Measurements from ENCODE around the gene FOXS1. TPM values are rescaled to one million over a fixed set of nuclear protein-coding genes. Genes with fewer than 3 reads are reported as not detected.

Gene FOXS1
- 31.0 TPM for polyA plus RNA-seq (2013, experiment 1 of 2; ENCODE audit: insufficient read length)
- 51.9 TPM for polyA plus RNA-seq (2013, experiment 2 of 2; ENCODE audit: insufficient read length)

DNA sequence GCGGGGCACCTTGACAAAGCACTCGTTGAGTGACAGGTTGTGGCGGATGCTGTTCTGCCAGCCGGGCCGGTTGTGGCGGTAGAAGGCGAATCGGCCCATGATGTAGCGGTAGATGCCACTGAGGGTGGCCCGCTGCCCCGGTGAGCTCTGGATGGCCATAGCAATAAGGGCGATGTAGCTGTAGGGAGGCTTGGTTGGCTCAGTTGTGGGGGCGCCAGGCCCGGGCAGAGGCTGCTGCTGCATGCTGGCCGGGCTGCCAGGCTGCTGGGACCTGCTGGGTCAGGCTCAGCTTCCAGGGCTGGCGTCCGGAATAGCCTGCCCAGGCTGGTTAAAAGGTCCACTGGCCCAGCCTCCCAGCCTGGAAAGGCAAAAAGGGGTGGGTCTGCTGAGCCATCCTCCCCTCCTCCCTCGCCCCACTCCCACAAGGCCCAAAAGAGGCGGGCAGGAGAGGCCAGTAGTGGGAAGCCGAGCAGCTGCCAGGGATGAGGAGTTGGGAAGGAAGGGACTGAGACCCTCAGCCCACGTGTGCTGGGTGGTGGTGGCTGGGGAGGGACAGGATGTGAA, at the start of gene FOXS1:
TSS of gene FOXS1 (minus strand) at position 305 of the 564 bp plus-strand sequence. CDS start at position 243, 62 bp downstream.
- peak; percentile 83 for DNase-seq

DNA sequence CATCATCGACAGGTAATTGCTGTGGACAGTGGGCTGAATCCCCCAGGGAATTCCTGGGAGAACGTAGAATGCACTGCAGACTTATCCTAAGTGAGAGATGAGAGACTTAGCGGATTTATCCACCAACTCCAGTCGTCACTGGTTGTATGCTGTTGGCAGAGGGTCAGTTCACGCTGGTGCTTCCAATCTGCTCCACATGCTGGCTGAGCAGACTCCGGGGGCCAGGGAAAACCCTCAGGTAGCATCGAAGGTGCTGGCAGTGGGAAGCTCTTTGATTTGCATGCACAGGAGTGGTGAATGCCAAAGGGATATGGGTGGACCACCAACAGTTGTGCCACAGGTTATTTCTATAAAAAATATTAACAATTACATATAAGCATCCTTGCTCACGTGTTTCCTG, 45.2 kb upstream of the FOXS1 start:
- no peak for DNase-seq

DNA sequence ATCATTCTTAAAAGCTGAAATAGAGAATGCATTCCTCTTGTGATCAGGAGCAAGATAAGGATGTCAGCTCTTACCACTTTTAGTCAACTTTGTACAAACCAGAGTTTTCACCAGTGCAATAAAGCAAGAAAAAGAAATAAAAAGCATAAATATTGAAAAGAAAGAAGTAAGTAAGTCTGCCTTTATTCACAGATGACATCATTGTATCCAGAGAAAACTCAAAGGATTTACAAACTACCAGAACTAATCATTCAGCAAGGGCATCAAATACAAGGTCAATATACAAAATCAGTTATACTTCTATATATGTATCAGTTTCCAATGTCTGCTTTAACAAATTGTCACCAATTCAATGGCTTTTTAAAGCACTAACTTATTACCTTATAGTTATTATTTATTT, 38.4 kb upstream of the FOXS1 start:
- DNase-seq, result no peak

DNA sequence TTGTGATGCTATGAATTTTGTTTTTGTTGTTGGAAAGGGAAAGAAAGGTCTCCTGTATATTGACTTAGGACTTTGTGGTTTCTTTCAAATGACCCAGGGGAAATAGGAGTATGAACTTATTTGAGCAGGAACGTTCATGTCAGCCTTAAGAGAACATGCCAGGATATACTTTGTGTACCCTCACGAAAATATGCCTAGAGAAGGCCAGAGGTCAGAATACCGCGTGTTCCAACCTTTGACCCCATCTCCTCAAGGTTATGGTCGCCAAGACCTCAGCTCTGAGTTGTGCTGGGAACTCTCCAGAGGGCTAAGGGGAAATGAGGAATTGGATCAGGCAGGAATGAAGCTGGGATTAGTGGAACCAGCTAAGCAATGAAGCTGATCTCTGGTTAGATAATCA, 36.5 kb upstream of the FOXS1 start:
- DNase-seq, result no peak

DNA sequence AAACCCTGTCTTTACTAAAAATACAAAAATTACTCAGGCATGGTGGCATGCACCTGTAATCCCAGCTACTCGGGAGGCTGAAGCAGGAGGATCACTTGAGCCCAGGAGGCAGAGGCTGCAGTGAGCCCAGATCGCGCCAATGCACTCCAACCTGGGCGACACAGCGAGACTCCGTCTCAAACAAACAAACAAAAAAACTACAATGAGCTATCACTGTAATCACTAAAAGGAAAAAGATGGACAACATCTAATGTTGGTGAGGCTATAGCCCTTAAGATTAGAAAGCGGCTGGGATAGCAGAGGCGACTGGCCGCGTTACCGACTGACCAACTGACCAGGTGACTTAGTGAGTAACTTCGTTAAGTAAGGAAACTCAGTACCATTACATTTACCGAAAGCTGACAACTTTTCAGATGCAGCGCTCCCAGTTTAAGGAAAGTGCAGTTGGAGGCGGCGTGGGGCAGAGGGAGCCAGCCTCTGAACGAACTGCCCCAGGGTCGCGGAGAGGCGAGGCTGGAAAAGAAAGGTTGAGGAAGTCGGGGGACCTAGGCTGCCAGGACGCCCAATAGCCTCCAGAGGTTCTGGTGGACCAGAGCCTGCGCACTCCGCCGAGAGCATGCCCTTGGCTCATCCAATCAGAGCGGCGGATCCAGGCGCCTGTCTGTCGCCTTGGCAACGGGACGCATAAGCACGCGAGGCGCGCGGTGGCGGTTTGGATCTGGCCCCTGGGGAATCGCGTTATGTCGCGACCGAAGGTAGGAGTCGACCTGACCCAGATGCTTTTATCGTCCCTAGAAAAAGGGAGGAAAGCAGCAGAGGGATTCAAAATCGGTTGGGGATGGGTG, 34.0 kb upstream of the FOXS1 start:
- DNase-seq, result peak; percentile 93

DNA sequence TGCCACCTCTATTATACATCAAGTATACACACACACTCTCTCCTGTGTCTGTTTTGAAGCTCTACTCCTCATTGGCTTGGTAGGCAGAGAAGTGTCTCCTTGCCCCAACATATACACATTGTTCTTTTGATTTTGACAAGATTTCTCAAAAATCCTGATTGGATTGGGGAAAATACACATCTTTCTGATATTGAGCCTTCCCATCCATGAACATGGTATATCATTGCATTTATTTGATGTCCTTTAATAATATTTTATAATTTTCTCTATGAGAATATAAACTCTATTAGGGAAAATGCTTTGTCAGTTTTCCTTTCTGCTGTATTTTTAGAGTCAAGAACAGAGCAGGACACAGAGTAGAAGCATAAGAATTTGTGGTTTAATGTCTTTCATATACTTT, 32.3 kb upstream of the FOXS1 start:
- no peak for DNase-seq

DNA sequence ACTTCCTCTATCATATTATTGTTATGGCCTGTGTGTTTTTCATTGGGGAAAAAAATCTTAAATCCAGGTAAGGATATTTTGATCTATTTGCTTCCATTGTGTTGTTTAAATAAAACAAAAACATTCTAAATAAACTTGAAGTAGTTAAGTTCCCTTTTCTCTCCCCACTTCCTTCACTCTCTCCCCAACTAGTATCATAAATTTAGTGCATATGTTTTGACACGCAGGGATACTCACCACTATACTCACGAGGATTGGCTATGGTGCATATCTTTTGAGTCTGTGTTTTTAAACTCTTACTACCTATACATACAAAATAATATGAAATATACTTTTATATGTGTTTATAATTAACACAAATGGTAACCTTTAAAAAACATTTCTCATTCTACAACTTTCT, 30.3 kb upstream of the FOXS1 start:
- no peak for DNase-seq

DNA sequence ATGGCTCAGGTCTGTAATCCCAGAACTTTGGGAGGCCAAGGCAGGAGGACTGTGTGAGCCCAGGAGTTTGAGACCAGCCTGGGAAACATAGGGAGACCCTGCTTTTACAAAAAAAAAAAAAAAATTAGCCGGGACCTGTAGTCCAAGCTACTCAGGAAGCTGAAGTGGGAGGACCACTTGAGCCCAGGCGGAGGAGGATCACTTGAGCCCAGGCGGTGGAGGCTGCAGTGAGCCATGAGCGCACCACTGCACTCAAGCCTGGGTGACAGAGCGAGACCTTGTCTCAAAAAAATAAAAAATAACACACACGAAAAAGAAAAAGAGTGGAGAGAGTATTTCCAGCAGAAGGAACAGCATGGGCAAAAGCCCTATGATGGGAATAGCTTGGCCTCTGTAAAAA, 27.0 kb upstream of the FOXS1 start:
- no peak for DNase-seq

DNA sequence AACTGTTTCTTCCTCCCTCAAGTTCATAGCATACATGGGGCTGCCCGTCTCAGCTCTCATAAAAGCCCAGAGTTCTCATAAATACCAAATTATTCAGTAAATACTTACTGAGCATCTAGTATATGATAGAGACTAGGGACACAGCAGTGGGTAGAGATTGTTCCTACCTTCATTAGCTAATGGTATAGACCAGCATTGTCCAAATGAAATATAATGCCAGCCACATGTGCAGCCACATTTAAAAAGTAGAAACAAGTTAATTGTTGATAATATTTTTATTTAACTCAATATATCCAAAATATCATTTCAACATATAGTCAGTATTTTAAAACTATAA, 26.2 kb upstream of the FOXS1 start:
- no peak for DNase-seq

DNA sequence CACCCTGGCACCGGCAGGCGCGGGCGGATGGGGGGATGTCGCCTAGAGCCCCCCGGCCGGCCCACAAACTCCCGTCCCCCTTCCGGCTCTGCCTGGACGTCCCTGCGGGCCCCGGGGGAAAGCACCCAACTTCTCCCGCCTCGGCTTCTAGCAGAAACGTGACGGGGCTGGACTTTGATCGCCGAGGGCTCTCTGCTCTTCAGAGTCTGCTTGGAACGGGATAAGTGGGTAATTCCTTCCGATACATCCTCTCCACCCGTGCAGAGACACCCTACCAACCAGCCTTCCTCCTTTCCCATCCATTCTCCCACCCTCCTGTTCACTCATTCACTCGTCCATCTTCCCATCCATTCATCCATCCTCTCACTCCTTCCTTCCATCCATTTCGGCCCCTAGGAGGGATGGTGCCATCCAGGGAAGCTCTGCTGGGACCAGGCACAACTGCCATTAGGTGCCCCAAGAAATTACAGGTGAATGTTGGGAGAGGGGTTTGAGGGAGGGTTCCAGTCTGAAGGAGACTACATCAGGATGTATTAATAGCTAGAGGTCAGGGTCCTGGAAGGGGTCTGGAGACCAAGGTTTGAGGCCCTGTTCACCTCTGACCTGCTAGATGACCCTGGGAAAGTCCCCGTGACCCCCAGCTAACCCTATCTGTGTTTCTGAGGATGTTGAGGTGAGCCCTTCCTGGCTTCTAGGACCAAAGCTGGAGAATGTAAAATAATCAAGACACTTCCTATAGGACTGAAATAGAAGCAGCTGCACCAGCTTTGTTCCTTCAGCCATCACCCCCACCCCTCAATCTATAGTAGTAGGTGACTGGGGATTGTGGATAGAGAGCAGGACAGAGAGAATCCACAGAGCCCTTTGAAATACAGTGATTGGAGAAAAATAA, 25.6 kb upstream of the FOXS1 start:
- no peak for DNase-seq

DNA sequence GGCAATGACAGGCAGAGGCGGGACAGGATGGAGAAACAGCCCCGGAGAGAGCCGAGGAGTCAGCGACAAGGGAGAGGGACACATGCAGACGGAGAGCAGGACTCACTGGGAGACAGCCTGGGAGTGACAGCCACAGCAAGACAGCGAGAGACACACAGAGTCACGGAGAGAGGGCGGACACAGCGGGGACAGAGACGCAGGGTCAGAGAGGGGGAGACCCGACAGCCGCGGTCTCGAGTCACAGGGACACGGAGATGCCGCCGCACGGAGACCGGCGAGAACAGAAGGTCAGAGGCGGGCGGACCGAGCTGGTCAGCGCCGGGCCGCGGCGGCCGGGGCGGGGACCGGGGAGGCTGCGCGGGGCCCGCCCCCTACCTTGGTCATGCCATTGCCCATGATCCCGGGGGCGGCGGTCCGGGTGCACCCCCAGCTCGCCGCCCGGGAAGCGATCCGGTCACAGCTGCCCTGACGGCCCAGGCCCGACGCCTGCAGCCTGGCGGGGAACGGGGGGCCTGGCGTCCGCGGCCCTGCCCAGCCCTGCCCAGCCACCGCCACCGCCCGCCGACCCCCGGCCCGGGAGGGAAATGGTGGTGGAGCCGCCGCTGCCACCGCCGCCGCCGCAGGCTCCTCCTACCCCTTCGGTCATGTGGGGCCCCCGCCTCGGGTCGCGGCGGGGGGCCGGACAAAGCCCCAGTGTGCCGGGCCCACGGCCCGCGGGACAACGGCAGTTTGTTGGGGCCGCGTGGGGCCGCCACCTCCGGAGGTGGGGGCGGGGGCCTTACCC, 24.7 kb upstream of the FOXS1 start, which contains the start of the genes DUSP15 and TTLL9:
TSS of gene DUSP15 (minus strand) at position 586 of the 784 bp plus-strand sequence. CDS start at position 396, 190 bp downstream.
TSS of gene TTLL9 (plus strand) at position 693 of the 784 bp plus-strand sequence. CDS start 493 bp downstream, outside the sequence.
- DNase-seq, result peak; percentile 19

DNA sequence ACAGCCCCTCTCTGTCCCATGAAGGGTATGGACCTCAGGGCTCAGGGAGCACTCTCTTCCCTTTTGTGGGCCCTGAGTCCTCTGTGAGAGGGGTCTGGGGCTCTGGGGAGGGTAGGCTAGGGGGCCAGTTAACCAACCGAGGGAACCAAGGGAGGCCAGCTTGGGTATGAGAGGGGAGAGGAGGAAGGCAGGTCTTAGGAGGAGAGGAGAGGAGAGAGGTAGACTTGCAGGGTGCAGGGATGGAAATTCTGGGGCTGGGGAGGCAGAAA, 24.2 kb upstream of the FOXS1 start:
- DNase-seq, result no peak

DNA sequence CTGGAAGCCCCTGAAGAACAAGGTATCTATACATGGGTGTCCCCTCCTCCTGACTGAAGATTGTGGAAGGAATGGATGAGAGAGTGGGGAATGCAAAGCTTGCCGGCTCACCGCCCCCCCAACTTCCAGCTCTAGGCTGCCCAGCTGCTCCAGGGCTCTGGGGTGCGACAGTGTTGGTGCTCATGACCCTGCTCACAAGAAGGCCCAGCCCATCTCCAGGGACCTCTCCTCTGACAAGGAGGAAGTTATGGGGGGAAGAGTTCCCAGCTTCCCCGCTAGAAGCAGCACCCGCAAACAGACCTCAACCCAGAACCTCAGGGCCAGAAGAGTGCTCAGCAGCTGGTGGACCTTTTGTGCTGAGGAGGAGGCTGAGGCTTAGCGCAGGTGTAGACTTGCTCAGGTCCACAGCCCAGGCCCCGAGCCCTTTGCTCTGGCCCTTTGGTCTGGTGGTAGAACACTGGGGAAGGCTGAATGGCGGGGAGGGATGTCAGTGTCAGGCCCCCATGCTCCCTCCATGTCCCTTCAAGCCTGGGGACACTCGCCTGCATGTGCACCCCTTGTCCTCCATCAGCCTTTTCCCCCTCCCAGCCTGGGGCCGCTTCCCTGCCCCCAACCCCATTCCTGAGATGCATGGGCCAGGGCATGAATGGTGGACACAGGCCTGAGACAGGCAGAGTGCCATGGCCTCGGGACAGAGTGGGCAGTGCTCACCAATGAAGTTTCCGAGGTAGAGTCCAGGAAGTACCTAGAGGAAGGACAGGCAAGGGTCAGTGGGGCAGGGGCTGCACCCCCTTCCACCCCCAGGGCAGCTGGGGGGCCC, 23.7 kb upstream of the FOXS1 start:
- no peak for DNase-seq

DNA sequence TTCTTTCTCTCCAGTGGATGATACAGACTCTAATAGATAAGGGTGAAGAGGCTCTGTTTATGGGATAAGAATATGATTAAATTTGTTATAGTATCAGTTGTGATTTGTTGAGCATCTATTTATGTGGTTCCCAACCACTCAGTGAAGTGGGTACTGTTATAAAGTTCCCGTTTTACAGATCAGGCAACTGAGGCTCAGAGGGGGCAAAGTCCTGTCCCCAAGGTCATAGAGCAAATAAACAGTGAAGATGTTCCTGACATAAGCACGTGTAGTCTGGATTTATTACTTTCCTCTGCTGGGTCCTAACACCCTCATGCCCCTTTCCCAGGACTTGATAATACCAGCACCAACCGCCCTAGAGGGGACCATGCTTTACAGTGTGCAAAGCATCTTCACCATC, 20.8 kb upstream of the FOXS1 start:
- no peak for DNase-seq

DNA sequence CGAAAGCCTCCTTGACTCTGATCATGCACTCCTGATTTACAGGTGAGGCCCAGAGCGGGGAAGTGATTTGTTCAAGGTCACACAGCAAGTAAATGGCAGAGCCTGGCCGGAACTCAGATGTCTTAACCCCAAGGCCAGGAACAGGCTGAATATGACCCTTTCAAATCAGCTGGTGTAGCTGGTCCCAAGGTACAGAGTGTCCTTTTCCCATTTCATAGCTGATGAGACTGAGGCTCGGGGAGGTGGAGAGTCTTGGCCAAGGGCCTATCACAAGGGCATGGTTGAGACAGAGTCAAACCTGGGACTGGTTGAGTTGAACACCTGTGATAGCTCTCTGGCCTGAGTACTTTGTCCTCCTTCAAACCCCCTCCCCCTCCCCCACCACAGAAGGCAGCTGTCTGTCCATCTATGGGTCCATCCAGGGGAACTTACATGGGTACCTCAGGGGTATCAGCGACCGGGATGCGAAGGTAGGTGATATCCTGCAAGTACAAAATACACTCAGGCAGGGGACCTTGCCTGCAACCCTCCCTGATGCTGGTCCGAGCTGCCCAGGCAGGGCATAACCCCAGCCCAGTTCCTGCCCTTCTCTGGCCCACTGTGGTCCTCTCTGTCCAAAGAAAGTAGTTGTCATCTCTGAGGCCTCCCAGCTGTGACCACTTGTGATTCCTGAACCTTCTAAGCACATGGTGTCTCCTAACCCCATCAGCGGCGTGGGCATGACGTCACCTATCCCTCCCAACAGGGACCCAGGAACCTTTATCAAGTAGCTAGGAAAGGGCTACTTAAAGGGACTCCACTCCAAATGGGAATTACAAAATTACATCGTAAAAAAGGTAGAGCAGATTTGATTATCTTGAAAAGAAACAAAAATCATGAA, 19.4 kb upstream of the FOXS1 start:
- DNase-seq, result no peak

DNA sequence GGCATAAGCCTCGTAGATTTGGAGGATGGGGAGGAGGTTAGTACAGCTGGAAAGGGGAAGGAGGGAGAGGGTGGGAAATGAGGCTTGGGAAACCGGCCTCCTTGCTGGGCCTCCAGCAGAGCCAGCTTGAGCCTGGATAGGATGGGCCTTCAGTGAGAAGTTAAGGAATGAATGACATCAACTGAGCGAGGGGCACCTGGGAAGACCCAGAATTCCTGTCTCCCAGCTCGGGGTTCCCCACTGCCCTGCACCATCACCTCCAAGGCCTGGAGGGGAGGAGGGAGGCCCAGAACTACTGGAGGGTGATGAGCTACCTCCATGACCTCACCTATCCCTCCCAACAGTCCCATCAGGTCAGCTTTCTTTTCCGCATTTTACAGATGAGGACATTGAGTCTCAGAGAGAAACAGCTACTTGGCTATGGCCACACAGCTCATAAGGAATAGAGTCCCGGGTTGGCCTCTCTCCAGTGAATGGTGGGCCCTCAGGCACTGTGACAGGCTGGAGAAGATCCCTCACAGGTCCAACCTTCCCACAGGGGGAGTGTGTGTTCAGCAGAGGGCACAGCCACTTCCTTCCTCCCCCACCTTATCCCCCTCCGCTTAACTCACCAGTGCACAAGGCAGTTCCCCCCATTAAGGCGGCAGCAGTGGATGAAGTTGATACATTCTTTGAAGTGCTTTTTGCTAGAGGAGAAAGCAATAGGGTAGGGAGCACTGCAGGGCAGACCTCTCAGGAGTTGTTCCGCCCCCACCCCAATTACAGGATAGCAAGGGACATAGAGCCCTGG, 18.1 kb upstream of the FOXS1 start:
- no peak for DNase-seq

DNA sequence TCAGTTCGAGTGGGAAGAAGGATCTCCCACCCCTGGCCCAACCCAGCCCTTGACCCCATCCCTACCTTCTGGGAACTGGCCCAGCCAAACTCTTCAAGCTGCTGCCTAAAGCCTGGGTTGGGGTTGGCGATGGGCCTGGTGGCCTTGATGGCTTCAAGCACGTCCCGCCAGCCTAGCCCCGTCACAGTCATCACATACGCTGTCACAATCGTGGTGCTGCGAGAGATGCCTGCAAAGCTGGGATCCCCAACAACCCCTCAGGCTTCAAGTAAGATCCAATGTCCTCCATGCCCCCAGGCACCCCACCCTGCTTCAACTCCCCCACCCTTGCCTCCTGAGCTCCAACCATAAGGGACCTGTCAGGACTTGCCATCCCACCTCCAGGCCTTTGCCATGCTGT, 17.1 kb upstream of the FOXS1 start:
- no peak for DNase-seq

DNA sequence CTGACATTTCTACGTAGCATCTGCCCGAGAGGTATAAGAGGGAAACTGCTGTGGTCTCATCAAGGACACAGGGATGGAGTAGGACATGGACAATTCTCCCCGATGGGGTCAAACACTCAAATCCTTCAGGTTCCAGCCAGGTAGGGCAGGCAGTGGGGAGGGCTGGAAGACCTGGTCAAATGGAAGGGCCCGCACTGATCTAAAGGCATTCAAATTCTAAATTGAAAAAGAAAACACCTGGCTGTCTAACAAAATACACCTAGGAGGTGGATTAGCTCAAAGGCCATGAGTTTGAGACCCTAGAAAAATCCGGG, 16.7 kb upstream of the FOXS1 start:
- no peak for DNase-seq

DNA sequence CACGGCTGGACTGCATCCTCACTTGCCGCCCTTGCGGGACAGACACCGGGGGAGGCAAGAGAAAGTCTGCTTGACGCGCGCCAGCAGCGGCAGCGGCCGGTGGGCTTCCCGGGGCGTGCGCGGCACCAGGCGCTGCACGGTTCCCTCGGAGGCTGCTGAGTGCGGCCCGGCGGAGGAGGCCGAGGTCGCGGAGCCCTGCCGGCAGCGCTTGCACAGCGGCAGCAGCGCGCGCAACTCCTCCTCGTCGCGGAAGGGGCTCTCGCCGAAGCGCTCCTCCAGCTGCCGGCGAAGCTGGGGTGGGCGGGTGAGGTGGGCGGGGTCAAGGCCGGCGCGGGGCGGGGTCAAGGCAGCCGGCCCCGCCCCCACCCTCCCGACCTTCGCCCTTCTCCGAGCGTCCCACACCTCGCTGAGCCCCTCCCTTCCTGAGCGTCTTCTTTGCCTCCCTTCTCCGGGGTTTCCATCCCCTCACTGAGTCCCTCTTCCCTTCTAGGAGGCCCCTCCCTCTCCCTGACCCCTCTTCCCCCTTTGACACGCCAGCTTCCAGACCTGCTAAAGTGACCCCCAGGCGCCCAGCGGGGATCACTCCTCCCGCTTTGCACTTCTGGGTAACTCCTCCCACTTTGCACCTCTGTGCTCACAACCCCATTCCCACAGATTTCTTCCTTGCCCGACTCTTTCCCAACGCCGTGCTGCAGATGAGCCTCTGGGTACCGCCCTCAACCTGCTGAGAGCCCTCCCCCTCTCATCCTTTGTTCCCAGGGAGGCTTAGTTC, 16.2 kb upstream of the FOXS1 start:
- DNase-seq, result peak; percentile 66
